GM12873 (cell line): ENCODE results near the gene NPAS3.

Experiments used
- TF ChIP-seq, protein P1 (sequence below): IDR thresholded peaks from 2 replicates; pipeline ENCODE4 v1.5.1; 2012; ENCODE audit warnings: low read depth, mild to moderate bottlenecking, moderate library complexity, low read length, control low read depth; ENCODE audit not compliant: insufficient read depth; ENCODE audit errors: missing control alignments

Gene NPAS3

DNA sequence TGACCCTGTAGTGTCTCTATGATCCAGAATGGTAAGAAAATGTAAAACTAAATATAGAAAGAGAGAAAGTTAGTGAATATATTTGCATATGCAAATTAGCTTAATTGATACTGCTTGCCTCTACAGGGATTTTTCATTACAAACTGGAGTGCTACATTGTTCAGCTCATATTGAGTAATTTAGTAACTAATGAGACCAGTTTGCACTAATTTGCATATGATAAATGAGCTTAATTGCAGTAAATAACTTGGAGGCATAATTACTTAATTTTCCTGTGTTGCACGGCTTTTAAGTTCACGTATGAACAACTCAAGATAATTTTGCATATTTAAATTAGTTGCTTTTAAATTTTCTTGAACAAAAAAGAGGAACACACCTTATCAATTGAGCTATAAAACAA lies 436.5 kb downstream of the NPAS3 start:
- TF ChIP-seq, protein P1, sequence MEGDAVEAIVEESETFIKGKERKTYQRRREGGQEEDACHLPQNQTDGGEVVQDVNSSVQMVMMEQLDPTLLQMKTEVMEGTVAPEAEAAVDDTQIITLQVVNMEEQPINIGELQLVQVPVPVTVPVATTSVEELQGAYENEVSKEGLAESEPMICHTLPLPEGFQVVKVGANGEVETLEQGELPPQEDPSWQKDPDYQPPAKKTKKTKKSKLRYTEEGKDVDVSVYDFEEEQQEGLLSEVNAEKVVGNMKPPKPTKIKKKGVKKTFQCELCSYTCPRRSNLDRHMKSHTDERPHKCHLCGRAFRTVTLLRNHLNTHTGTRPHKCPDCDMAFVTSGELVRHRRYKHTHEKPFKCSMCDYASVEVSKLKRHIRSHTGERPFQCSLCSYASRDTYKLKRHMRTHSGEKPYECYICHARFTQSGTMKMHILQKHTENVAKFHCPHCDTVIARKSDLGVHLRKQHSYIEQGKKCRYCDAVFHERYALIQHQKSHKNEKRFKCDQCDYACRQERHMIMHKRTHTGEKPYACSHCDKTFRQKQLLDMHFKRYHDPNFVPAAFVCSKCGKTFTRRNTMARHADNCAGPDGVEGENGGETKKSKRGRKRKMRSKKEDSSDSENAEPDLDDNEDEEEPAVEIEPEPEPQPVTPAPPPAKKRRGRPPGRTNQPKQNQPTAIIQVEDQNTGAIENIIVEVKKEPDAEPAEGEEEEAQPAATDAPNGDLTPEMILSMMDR: no peak

DNA sequence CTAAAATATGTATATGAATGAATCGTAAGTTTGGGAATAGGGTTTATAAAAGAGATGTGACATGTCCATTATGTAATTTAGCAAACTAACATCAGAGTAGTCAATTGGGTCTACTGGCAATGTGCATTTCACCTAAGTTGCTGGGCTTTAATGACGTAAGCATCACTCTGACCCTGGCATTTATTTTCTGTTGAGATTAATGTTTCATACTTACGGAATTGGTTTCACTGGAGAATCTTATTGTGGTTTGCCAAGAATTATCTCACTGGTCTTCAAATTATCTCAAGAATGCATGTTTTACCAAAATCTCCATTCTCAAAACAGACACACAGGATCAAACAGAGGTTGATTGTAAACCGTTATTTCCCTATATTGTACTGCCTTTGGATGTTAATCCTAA lies 437.1 kb downstream of the NPAS3 start:
- TF ChIP-seq, protein P1: no peak

DNA sequence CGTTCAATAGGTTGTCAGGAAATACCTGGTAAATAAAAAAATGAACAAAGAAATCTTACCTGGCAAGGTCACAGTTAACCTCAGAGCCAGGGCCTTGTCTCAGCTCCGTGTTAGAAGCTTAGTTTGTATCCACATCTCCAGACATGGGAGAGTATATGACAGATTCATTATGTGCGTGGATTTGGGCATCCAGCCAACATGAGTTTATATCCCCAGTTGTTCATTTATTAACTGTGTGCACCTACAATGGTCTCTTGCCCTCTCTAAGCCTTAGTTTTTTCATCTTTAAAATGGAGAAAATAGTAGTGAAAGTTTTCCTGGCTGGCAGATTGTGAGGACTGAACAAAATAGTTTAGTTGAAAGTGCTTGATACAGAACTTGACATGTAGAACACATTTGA lies 437.8 kb downstream of the NPAS3 start:
- TF ChIP-seq, protein P1: no peak

DNA sequence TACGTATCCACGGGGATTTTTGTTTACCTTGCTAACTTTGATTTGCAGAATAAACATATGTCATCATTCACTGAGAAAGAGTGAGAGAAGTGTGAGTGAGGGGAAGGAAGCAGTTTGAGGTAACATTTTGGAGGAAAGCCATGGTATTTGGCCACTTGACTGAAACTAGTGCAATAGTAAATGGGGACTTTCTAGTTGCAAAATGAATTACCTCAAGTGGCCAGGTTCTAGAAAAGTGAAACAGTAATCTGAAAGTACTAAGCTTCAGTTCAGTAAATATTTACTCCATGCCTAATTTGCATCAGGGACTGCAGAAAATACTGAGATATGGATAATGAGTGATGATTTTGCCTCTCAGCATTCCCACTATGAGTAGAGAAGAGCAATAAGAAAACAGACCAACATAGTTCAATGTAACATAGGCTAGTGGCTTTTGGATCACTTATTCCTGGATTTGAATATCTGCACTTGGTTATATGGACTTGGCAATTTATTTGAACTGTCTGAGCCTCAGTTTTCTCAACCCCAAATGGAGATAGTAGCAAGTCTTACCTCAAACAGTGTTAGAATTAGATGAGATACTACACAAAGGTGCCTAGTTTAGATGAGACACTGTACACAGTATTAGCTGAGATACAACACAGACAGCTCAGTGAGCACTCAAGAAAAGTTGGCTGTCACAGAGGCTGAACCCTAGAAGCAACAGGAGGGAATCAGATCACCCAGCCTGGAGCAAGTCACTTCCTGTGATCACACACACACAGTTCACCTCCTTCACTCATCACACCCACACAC lies 439.1 kb downstream of the NPAS3 start:
- TF ChIP-seq, protein P1: no peak

DNA sequence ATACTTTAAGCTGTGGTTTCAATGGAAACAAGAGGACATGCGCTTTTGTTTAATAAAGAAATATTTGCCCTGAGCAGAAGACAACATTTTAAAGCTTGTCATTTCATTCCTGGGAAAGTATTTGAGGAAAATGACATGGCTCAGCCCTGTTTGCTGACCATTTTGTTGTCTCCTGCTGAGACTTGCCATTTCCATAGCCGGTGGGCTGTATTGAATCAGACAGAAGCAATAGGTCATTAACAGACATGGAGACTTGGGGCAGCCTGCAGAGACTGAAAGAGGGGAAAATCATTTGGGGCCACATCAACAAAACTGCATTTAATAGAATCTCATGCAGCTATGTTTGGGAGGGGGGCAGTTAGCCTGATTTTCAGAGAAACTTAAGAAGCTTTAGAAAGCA lies 443.0 kb downstream of the NPAS3 start:
- TF ChIP-seq, protein P1: no peak

DNA sequence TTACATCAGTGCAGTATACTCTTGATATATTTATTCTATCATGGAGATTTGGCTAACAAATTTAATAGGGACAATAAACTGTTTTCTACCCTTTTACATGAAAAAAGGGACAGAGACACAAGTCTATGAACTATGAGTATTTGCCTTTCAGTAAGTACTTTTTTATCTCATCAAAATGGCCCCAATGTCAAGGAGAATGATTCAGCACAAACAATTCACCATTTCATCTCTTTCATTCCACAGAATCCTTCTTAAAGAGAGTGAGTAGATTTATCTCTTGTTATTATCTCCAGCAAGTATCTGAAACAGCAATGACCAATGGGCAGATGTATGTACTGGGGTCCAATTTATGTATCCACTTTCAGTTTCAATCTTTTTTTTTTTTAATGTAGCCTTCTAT lies 447.5 kb downstream of the NPAS3 start:
- TF ChIP-seq, protein P1: no peak

DNA sequence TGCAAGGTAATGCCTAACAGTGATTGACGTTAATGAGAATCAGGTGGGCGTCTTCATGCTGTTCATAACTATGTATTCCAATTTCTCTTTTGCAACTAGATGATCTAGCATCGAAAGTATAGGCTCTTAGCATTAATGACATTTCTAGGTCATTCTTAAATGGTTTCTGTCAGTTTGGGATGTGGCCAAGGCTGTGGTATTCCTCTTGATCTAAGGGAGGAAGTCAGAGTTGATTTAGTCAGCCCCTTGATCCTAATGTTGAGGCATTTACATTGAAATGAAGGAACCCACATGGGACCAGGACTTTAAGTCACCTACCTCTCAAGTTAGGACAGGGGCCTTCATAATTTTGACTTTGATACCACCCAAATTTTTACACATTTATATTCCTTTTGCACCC lies 448.1 kb downstream of the NPAS3 start:
- TF ChIP-seq, protein P1: no peak
